Measurements from ENCODE around the gene XYLT1. TPM values are rescaled to one million over a fixed set of nuclear protein-coding genes. Genes with fewer than 3 reads are reported as not detected.

The XYLT1 gene
- total RNA-seq, 2 donors from 2014 or later = 14.4 to 31.3 TPM

DNA sequence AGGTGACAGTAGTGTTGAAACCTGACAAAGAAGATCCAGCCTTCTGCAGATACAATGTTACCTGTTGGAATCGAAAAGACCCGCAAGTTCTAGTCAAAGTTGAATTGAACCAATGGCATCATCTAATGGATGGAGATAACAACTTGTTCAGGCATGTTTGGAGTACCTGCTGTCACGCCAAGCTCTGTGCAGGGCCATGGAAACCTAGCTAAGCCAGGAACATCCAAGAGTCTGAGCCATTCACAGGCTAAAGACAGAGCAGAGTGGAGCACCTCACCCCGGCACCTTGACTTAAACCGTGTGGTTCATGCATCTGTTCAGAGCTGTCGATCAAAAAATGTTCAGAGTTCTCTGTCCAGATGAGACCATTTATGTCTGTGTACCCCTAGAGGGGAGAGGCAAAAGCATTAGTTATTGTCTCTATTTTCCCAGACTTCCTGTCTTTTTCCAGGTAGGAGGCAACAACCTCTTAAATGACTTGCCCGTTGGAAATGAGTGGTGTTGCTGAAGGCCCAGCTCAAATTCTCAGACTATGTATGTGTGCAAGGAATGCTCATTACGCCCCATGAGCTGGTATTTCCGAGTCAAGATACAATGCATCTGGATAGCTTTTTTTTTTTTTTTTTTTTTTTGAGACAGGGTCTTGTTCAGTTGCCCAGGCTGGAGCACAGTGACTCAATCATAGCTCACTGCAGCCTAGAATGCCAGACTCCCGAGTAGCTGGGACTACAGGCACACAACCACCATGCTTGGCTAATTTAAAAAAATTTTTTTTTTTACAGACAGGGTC is 44.9 kb upstream of the XYLT1 start:
- no peak for DNase-seq (ENCODE audit: low spot score)
- no peaks in the 10 kb centered on the region for H3K27me3 ChIP-seq
- no peak overlapping the region for H3K27ac ChIP-seq
- no peaks in the 10 kb centered on the region for H3K9me3 ChIP-seq
- no peaks in the 10 kb centered on the region for H3K36me3 ChIP-seq
- no peak for TF ChIP-seq CTCF (IDR thresholded peaks at IDR 0.05)
- no peak overlapping the region for H3K4me3 ChIP-seq
- no peaks in the 10 kb centered on the region for H3K4me1 ChIP-seq

DNA sequence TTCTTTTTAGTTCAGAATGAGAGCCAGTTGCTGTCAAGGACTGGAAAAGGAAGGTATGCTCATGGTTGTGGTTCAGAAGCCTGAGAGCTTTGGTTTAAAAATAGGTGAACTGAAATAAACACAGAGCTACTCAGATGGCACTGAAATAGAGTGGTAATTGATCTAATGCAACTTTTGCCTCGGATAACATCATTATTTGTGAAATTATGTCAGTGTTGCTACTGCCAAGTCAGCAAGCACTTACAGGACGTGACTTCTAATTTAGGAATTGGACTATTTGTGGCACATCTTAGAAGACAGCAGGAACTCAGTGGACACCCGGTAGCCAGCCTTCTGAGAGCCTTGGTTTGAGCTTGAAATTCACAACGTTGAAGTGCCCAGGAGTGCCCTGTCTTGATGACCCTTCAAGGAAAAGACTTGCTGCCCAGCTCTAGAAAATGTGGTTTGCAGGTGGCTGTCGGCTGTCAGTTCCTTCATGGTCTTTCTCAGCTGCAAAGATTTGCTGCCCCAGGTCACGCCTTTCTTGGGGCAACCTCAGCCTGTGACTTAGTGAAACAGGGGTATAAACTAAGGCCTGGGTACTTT is 42.0 kb upstream of the XYLT1 start:
- no peaks in the 10 kb centered on the region for H3K27me3 ChIP-seq
- no peak overlapping the region for H3K27ac ChIP-seq
- TF ChIP-seq CTCF (IDR thresholded peaks at IDR 0.05) = no peak
- H3K4me3 ChIP-seq = no peak overlapping the region
- H3K4me1 ChIP-seq = no peaks in the 10 kb centered on the region
- no peaks in the 10 kb centered on the region for H3K36me3 ChIP-seq
- DNase-seq (ENCODE audit: low spot score) = no peak
- H3K9me3 ChIP-seq = peaks cover 0 to 12% of the 10 kb centered on the region in 2 donors

- no peaks in the 10 kb centered on the region for H3K4me1 ChIP-seq
- no peaks in the 10 kb centered on the region for H3K27me3 ChIP-seq
- no peak for DNase-seq (ENCODE audit: low spot score)
- no peak for TF ChIP-seq CTCF (IDR thresholded peaks at IDR 0.05)
- H3K9me3 ChIP-seq = peaks cover 0 to 12% of the 10 kb centered on the region in 2 donors
- H3K36me3 ChIP-seq = no peaks in the 10 kb centered on the region
- no peak overlapping the region for H3K4me3 ChIP-seq
- no peak overlapping the region for H3K27ac ChIP-seq
Observed at GRCh38 chr16:17511340-17511739, 40.6 kb upstream of the XYLT1 start.

DNA sequence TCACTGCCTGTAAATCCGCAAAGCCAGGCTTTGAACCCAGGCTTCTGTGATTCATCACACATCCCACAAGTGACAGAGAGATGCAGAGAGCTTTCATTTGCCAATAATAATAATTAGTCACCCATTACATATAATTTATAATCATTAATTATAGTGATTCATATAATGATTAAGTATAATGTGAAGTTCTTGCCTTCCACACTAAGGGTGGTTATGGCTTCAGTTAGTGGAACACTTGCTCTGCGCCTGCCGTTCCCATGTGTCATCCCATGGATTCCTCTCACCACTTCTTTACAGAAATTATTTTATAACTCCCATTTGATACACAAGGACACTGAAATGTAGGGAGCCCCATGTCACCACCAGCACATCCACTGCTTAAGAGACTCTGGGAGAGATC is 39.8 kb upstream of the XYLT1 start:
- H3K4me1 ChIP-seq = no peaks in the 10 kb centered on the region
- no peak overlapping the region for H3K4me3 ChIP-seq
- no peak overlapping the region for H3K27ac ChIP-seq
- H3K36me3 ChIP-seq = no peaks in the 10 kb centered on the region
- no peak for DNase-seq (ENCODE audit: low spot score)
- peaks cover 0 to 12% of the 10 kb centered on the region in 2 donors for H3K9me3 ChIP-seq
- H3K27me3 ChIP-seq = no peaks in the 10 kb centered on the region
- no peak for TF ChIP-seq CTCF (IDR thresholded peaks at IDR 0.05)

DNA sequence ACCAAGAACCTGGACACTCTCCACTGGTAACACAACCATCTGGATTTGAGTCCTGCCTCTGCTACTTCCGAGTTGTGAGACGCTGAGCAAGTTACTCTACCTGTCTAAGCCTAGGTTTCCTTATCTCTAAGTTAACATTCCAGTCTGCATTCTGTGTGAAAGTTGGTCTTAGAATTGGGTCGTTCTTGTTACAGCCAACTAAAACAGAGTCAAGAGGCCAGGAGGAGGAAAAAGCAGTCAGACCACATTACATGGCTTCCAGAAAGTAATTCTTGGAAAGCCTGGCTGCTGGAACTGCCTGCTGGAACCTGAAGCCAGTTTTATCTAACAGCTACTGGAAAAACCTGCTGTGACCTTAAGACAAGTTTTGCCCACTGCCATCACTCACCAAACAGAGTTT is 38.4 kb upstream of the XYLT1 start:
- H3K27me3 ChIP-seq = no peaks in the 10 kb centered on the region
- peaks cover 0 to 12% of the 10 kb centered on the region in 2 donors for H3K9me3 ChIP-seq
- no peaks in the 10 kb centered on the region for H3K36me3 ChIP-seq
- H3K4me3 ChIP-seq = no peak overlapping the region
- H3K4me1 ChIP-seq = no peaks in the 10 kb centered on the region
- TF ChIP-seq CTCF (IDR thresholded peaks at IDR 0.05) = no peak
- H3K27ac ChIP-seq = no peak overlapping the region
- no peak for DNase-seq (ENCODE audit: low spot score)
